H1 (cell line): ENCODE results near the gene ENPP1. TPM values are rescaled to one million over a fixed set of nuclear protein-coding genes. Genes with fewer than 3 reads are reported as not detected.

ENCODE experiments used
- CTCF ChIA-PET: fragments of 300-600 bp; sonication (Branson Sonifier 250); formaldehyde crosslinking; loops from one replicate; lab custom pipeline; 2021; ENCODE audit not compliant: partially characterized antibody; lab: Charles Lee
- POLR2A ChIA-PET: fragments of 300-600 bp; sonication (Branson Sonifier 250); formaldehyde crosslinking; loops from one replicate; lab custom pipeline; 2021; ENCODE audit warnings: inconsistent platforms; ENCODE audit not compliant: partially characterized antibody; lab: Charles Lee
- DNase-seq, 2 experiments: peaks; one replicate each; pipeline versions ENCODE4 v3.0.0 to v3.0.0-alpha.2; 2010 to 2022; ENCODE audit warnings: low spot score in 2 of 2, low read depth in 1 of 2, mixed read lengths in 1 of 2
- FAIRE-seq: peaks from 2 replicates; lab custom pipeline; 2011; peaks lifted over from hg19 to GRCh38; lab: Jason Lieb, UNC
- H2AFZ ChIP-seq: 2 replicates; pipeline ENCODE4 v1.8.1; 2012; ENCODE audit warnings: low read length, inconsistent platforms
- H2AK5ac ChIP-seq: 2 replicates; pipeline ENCODE4 v1.6.1; 2013; ENCODE audit warnings: low read depth, low read length
- H2BK120ac ChIP-seq: replicated peaks from 2 replicates; pipeline ENCODE3; 2013; ENCODE audit warnings: low read depth, low read length, inconsistent platforms
- H2BK12ac ChIP-seq: 2 replicates; pipeline ENCODE4 v1.6.1; 2013; ENCODE audit warnings: low read depth, low read length
- H2BK15ac ChIP-seq: 2 replicates; pipeline ENCODE4 v1.6.1; 2013; ENCODE audit warnings: low read length
- H2BK20ac ChIP-seq: 2 replicates; pipeline ENCODE4 v1.6.1; 2013; ENCODE audit warnings: low read length
- H2BK5ac ChIP-seq: 2 replicates; pipeline ENCODE4 v1.6.1; 2013; ENCODE audit warnings: low read depth, low read length
- H3K14ac ChIP-seq: 2 replicates; pipeline ENCODE4 v1.6.1; 2013; ENCODE audit warnings: inconsistent platforms; ENCODE audit not compliant: insufficient read length
- H3K18ac ChIP-seq: 2 replicates; pipeline ENCODE4 v1.6.1; 2013; ENCODE audit warnings: low read length; ENCODE audit errors: extremely low read depth
- H3K23ac ChIP-seq: 2 replicates; pipeline ENCODE4 v1.6.1; 2013; ENCODE audit warnings: inconsistent platforms; ENCODE audit not compliant: insufficient read length
- H3K23me2 ChIP-seq: 2 replicates; pipeline ENCODE4 v1.6.1; 2013; ENCODE audit warnings: low read depth, low read length
- H3K27ac ChIP-seq: 2 replicates; pipeline ENCODE4 v1.6.1; 2011; ENCODE audit warnings: low read depth, low read length, inconsistent platforms
- H3K27me3 ChIP-seq, 4 experiments: replicated peaks in 1 of 4; 1 replicate in 1 of 4; 2 replicates in 3 of 4; pipeline versions ENCODE4 v1.6.1 to v1.8.1; 2011 to 2013; ENCODE audit warnings: low read length in 3 of 4, mild to moderate bottlenecking in 3 of 4, inconsistent platforms in 2 of 4, mixed read lengths in 2 of 4, moderate library complexity in 1 of 4; ENCODE audit not compliant: control insufficient read depth in 3 of 4, insufficient read depth in 3 of 4; ENCODE audit errors: extremely low read depth in 1 of 4
- H3K36me3 ChIP-seq, 4 experiments: 2 replicates each; pipeline versions ENCODE4 v1.6.1 to v1.8.1; 2011 to 2013; ENCODE audit warnings: mild to moderate bottlenecking in 4 of 4, low read length in 3 of 4, moderate library complexity in 2 of 4, control low read depth in 1 of 4, inconsistent platforms in 1 of 4; ENCODE audit not compliant: insufficient read depth in 4 of 4, control insufficient read depth in 2 of 4
- H3K4ac ChIP-seq: replicated peaks from 2 replicates; pipeline ENCODE3; 2013; ENCODE audit warnings: low read length, low read depth, mixed read lengths, inconsistent platforms; ENCODE audit not compliant: insufficient read length
- H3K4me1 ChIP-seq, 4 experiments: replicated peaks in 1 of 4; 1 replicate in 1 of 4; 2 replicates in 3 of 4; pipeline versions ENCODE4 v1.6.1 to v1.8.1; 2011 to 2013; ENCODE audit warnings: low read length in 3 of 4, inconsistent platforms in 2 of 4, mixed read lengths in 1 of 4; ENCODE audit not compliant: insufficient read depth in 4 of 4, control insufficient read depth in 3 of 4
- H3K4me2 ChIP-seq, 2 experiments: 2 replicates each; pipeline versions ENCODE4 v1.6.1 to v1.8.1; 2011 to 2013; ENCODE audit warnings: low read depth in 2 of 2, low read length in 2 of 2, control low read depth in 1 of 2, inconsistent platforms in 1 of 2, mild to moderate bottlenecking in 1 of 2; ENCODE audit not compliant: insufficient read depth in 1 of 2
- H3K4me3 ChIP-seq, 4 experiments: fragments of 200-600, 300-600 bp in 1 of 4; sonication (generic), shearing (Covaris generic), sonication (Bioruptor Twin) in 1 of 4; 2 replicates each; pipeline versions ENCODE4 v1.5.1 to v1.8.1; 2011 to 2016; ENCODE audit warnings: low read length in 4 of 4, low read depth in 3 of 4, control low read depth in 2 of 4, inconsistent platforms in 2 of 4, mild to moderate bottlenecking in 2 of 4, mixed read lengths in 1 of 4, moderate library complexity in 1 of 4; ENCODE audit not compliant: insufficient read depth in 2 of 4; ENCODE audit errors: extremely low read depth in 1 of 4
- H3K56ac ChIP-seq: replicated peaks from 2 replicates; pipeline ENCODE3; 2013; ENCODE audit warnings: low read depth, mild to moderate bottlenecking, mixed read lengths, low read length, inconsistent platforms; ENCODE audit not compliant: insufficient read length
- H3K79me1 ChIP-seq: 2 replicates; pipeline ENCODE4 v1.6.1; 2013; ENCODE audit warnings: low read depth, low read length, control low read depth
- H3K79me2 ChIP-seq, 2 experiments: 2 replicates each; pipeline versions ENCODE4 v1.6.1 to v1.8.1; 2012 to 2013; ENCODE audit warnings: low read length in 2 of 2, mild to moderate bottlenecking in 2 of 2, inconsistent platforms in 1 of 2; ENCODE audit not compliant: insufficient read depth in 2 of 2, control insufficient read depth in 1 of 2
- H3K9ac ChIP-seq, 4 experiments: replicated peaks in 1 of 4; 1 replicate in 1 of 4; 2 replicates in 3 of 4; pipeline versions ENCODE4 v1.6.1 to v1.8.1; 2011 to 2013; ENCODE audit warnings: low read depth in 3 of 4, low read length in 3 of 4, control low read depth in 2 of 4, mild to moderate bottlenecking in 2 of 4, moderate library complexity in 2 of 4, inconsistent platforms in 1 of 4; ENCODE audit errors: extremely low read depth in 1 of 4
- H3K9me3 ChIP-seq, 2 experiments: 2 replicates each; pipeline versions ENCODE4 v1.6.1 to v1.8.1; 2012 to 2013; ENCODE audit warnings: mild to moderate bottlenecking in 2 of 2, moderate library complexity in 2 of 2, control low read depth in 1 of 2, inconsistent platforms in 1 of 2, low read depth in 1 of 2, low read length in 1 of 2, mixed read lengths in 1 of 2; ENCODE audit not compliant: insufficient read depth in 2 of 2
- H4K20me1 ChIP-seq, 2 experiments: replicated peaks in 1 of 2; 2 replicates each; pipeline versions ENCODE3 to v1.8.1; 2011 to 2013; ENCODE audit warnings: inconsistent platforms in 2 of 2, low read length in 2 of 2, mild to moderate bottlenecking in 1 of 2; ENCODE audit not compliant: insufficient read depth in 2 of 2, control insufficient read depth in 1 of 2
- H4K5ac ChIP-seq: 2 replicates; pipeline ENCODE4 v1.6.1; 2013; ENCODE audit warnings: low read length, low read depth, mixed read lengths, inconsistent platforms; ENCODE audit not compliant: insufficient read length
- H4K8ac ChIP-seq: 2 replicates; pipeline ENCODE4 v1.8.0; 2013; ENCODE audit warnings: mild to moderate bottlenecking, moderate library complexity, low read length, inconsistent platforms; ENCODE audit not compliant: insufficient read depth; ENCODE audit errors: extremely low read depth
- H4K91ac ChIP-seq: replicated peaks from 2 replicates; pipeline ENCODE3; 2013; ENCODE audit warnings: low read length, mixed read lengths, inconsistent platforms; ENCODE audit not compliant: insufficient read length
- CBX8 ChIP-seq: fragments of 300-800, 300-1000 bp; sonication (generic); IDR thresholded peaks from 2 replicates; pipeline ENCODE4 v1.7.1; 2016; ENCODE audit warnings: low read depth, low read length, borderline replicate concordance
- CTBP2 ChIP-seq: IDR thresholded peaks from 2 replicates; pipeline ENCODE4 v1.7.0; 2011; ENCODE audit warnings: borderline replicate concordance, mild to moderate bottlenecking, moderate library complexity, mixed read lengths, low read length; ENCODE audit not compliant: insufficient read depth, insufficient read length
- HDAC2 ChIP-seq, 2 experiments: fragments of 300-600 bp in 1 of 2; sonication (generic) in 1 of 2; IDR thresholded peaks; 2 replicates each; pipeline ENCODE4 v1.6.1; 2011 to 2012; ENCODE audit warnings: low read depth in 2 of 2, low read length in 2 of 2, mild to moderate bottlenecking in 2 of 2, moderate library complexity in 2 of 2, borderline replicate concordance in 1 of 2, inconsistent platforms in 1 of 2
- NRF1 ChIP-seq: IDR thresholded peaks from 2 replicates; pipeline ENCODE4 v1.6.1; 2011; ENCODE audit warnings: mild to moderate bottlenecking, low read depth, low read length, improper control_type of control experiment
- POLR2AphosphoS5 ChIP-seq: IDR thresholded peaks from 2 replicates; pipeline ENCODE4 v1.6.1; 2011; ENCODE audit warnings: low read depth, low read length
- RAD21 ChIP-seq, 2 experiments: IDR thresholded peaks in 1 of 2; conservative IDR thresholded peaks in 1 of 2; 2 replicates each; pipeline ENCODE4 v1.6.1; 2011; ENCODE audit warnings: low read depth in 2 of 2, low read length in 2 of 2, improper control_type of control experiment in 1 of 2, inconsistent platforms in 1 of 2, mild to moderate bottlenecking in 1 of 2, moderate library complexity in 1 of 2
- SIRT6 ChIP-seq: IDR thresholded peaks from one replicate; pipeline ENCODE4 v1.7.1; 2012; ENCODE audit warnings: low read length, inconsistent platforms
- TCF12 ChIP-seq: IDR thresholded peaks from 2 replicates; pipeline ENCODE4 v1.6.1; 2011; ENCODE audit warnings: low read depth, mild to moderate bottlenecking, low read length
- USF2 ChIP-seq: IDR thresholded peaks from 2 replicates; pipeline ENCODE4 v1.6.1; 2011; ENCODE audit warnings: low read length, improper control_type of control experiment
- WGBS, 2 experiments: shearing (Covaris generic) in 1 of 2; methylation state at CpG; one replicate each; pipeline versions ENCODE4 v1.1.6 to v1.1.7; 2013 to 2015; ENCODE audit warnings: low lambda C conversion rate in 2 of 2, mixed read lengths in 2 of 2, inconsistent platforms in 1 of 2, low coverage in 1 of 2, missing lambda C conversion rate in 1 of 2; ENCODE audit not compliant: insufficient replicate concordance in 2 of 2, insufficient coverage in 1 of 2, insufficient read length in 1 of 2; ENCODE audit errors: extremely low coverage in 1 of 2, missing lambda C conversion rate in 1 of 2; 5-methylcytosine and 5-hydroxymethylcytosine counted together
- polyA plus RNA-seq, 7 experiments: library from polyadenylated mRNA; depleted of rRNA in 3 of 7; stranded (reverse) in 5 of 7; unstranded in 2 of 7; fragments of >200 nt in 5 of 7; fragments of 200-250 nt in 2 of 7; gene quantifications; 1 replicate in 5 of 7; 2 replicates in 1 of 7; 4 replicates in 1 of 7; pipeline versions ENCODE4 v1.2.1 to v1.2.3, GENCODE V29; 2011 to 2013; ENCODE audit warnings: missing spikeins in 2 of 7, mixed read lengths in 2 of 7
- total RNA-seq: library from RNA; stranded (reverse); fragmentation: NEBNext Ultra II Directional; extraction: Animal tissue kit (Norgen Biotek cat#: 25700); gene quantifications from 2 replicates; pipeline ENCODE4 v1.2.1, GENCODE V29; 2021

Gene ENPP1
- total and polyA plus RNA-seq, 2 of the 8 experiments (the other 6 are each of a cell fraction or from before 2014, with no cell fraction given): 10.1 to 39.1 TPM

GRCh38 chr6:131765081-131765803, 42.6 kb upstream of the ENPP1 start:
- no peaks in the 10 kb centered on the region for H3K4me1 ChIP-seq
- no peaks in the 10 kb centered on the region for H3K9me3 ChIP-seq
- no peaks in the 10 kb centered on the region for H4K20me1 ChIP-seq
- H3K56ac ChIP-seq: no peak overlapping the region
- DNase-seq: no peak
- no peaks in the 10 kb centered on the region for H3K23me2 ChIP-seq
- no peak overlapping the region for H2BK15ac ChIP-seq
- H3K18ac ChIP-seq: no peak overlapping the region
- no peak overlapping the region for H2AK5ac ChIP-seq
- H3K4ac ChIP-seq: no peak overlapping the region
- H3K14ac ChIP-seq: no peak overlapping the region
- H3K36me3 ChIP-seq: no peaks in the 10 kb centered on the region
- H4K91ac ChIP-seq: no peak overlapping the region
- H3K79me2 ChIP-seq: no peaks in the 10 kb centered on the region
- H4K5ac ChIP-seq: no peak overlapping the region
- H2BK5ac ChIP-seq: no peak overlapping the region
- no peak overlapping the region for H3K23ac ChIP-seq
- H3K4me3 ChIP-seq: no peak overlapping the region
- WGBS, 2 experiments: 89% methylated on average over 9 of the region's 9 CpGs; no CpG with 5 or more reads in 1 of the 2 experiments
- no peak overlapping the region for H4K8ac ChIP-seq
- POLR2A ChIA-PET: no interaction called here
- H3K27me3 ChIP-seq: no peaks in the 10 kb centered on the region; a peak in 1 of 7 replicates
- TF ChIP-seq POLR2AphosphoS5 (no peak), TCF12 (no peak), HDAC2 (IDR thresholded peaks at IDR 0.05; ENCODE audit: borderline replicate concordance in 1 of 2, low read depth in 2 of 2, low read length in 2 of 2) (no peak), RAD21 (IDR thresholded peaks at IDR 0.05 in 1 of 2, conservative IDR thresholded peaks at IDR 0.05 in 1 of 2; ENCODE audit: low read depth in 2 of 2, low read length in 2 of 2) (no peak), CTBP2 (no peak), SIRT6 (no peak), USF2 (no peak), NRF1 (no peak), CBX8 (no peak)
- TF ChIP-seq, all 59 proteins: peak for 0
- Histone ChIP-seq H2BK120ac (no peak overlapping the region), H3K4me2 (no peak overlapping the region), H3K79me1 (no peaks in the 10 kb centered on the region), H2BK20ac (no peak overlapping the region), H2BK12ac (no peak overlapping the region), H3K27ac (no peak overlapping the region), H2AFZ (peak overlapping the region; percentile 86), H3K9ac (no peak overlapping the region)
- no peak for FAIRE-seq
- CTCF ChIA-PET: interaction anchor here (1.6 kb wide), 1 partner anchor 70 kb away, joined by 5 read pairs; no protein-coding TSS in a partner anchor
